IMR-90 (cell line): ENCODE results near the gene ANKRD33B. TPM values are rescaled to one million over a fixed set of nuclear protein-coding genes. Genes with fewer than 3 reads are reported as not detected.

Experiments used
- ATAC-seq: fragments of 200-7000 bp; cut with Tn5 transposase; 2 replicates; pipeline ENCODE4 v1.9.1; 2020; ENCODE audit warnings: low read depth, mild to moderate bottlenecking, moderate library complexity
- BruUV-seq: library from RNA; stranded (reverse); fragments of 400-500 nt; replicated peaks from 2 replicates; lab custom pipeline; 2021; lab: Mats Ljungman, UMichigan
- CTCF ChIA-PET: fragments of 300-600 bp; formaldehyde crosslinking; extraction: SDS; loops from one replicate; lab custom pipeline; 2021; ENCODE audit warnings: antibody characterized with exemption; lab: Yijun Ruan, JAX
- POLR2A ChIA-PET: fragments of 300-600 bp; sonication (Branson Sonifier 250); formaldehyde crosslinking; loops from one replicate; lab custom pipeline; 2022; ENCODE audit warnings: antibody characterized with exemption; ENCODE audit not compliant: unreplicated experiment; lab: Charles Lee
- DNase-seq: peaks from one replicate; pipeline ENCODE4 v3.0.0; 2013
- H2AFZ ChIP-seq: replicated peaks from 2 replicates; pipeline ENCODE3; 2013; ENCODE audit warnings: low read length, mild to moderate bottlenecking; ENCODE audit not compliant: poor library complexity
- H2AK5ac ChIP-seq: 2 replicates; pipeline ENCODE4 v1.6.1; 2013; ENCODE audit warnings: low read depth, low read length, inconsistent platforms
- H2AK9ac ChIP-seq: replicated peaks from 2 replicates; pipeline ENCODE3; 2013; ENCODE audit warnings: mild to moderate bottlenecking, low read depth, low read length, moderate library complexity; ENCODE audit not compliant: poor library complexity
- H2BK120ac ChIP-seq: 2 replicates; pipeline ENCODE4 v1.6.1; 2013; ENCODE audit warnings: low read depth, low read length, inconsistent platforms
- H2BK15ac ChIP-seq: 3 replicates; pipeline ENCODE4 v1.6.1; 2013; ENCODE audit warnings: low read depth, low read length, inconsistent platforms
- H2BK20ac ChIP-seq: 2 replicates; pipeline ENCODE4 v1.6.1; 2013; ENCODE audit warnings: low read depth, mild to moderate bottlenecking, inconsistent platforms, low read length, moderate library complexity
- H2BK5ac ChIP-seq: 2 replicates; pipeline ENCODE4 v1.6.1; 2013; ENCODE audit warnings: mild to moderate bottlenecking, low read depth, low read length, inconsistent platforms; ENCODE audit not compliant: poor library complexity, severe bottlenecking
- H3K14ac ChIP-seq: replicated peaks from 2 replicates; pipeline ENCODE4 v1.6.1; 2013; ENCODE audit warnings: low read depth, low read length, inconsistent platforms
- H3K18ac ChIP-seq: 2 replicates; pipeline ENCODE4 v1.6.1; 2013; ENCODE audit warnings: low read depth, low read length, control low read depth
- H3K23ac ChIP-seq: 2 replicates; pipeline ENCODE4 v1.6.1; 2013; ENCODE audit warnings: low read depth, low read length, inconsistent platforms
- H3K27ac ChIP-seq: 2 replicates; pipeline ENCODE4 v1.5.1; 2013; ENCODE audit warnings: mild to moderate bottlenecking, control low read depth, low read length; ENCODE audit not compliant: insufficient read depth
- H3K27me3 ChIP-seq: 2 replicates; pipeline ENCODE4 v1.6.1; 2013; ENCODE audit warnings: low read length; ENCODE audit not compliant: control insufficient read depth, insufficient read depth
- H3K36me3 ChIP-seq: 2 replicates; pipeline ENCODE4 v1.6.1; 2013; ENCODE audit warnings: low read length, mixed read lengths; ENCODE audit not compliant: control insufficient read depth, insufficient read depth
- H3K4ac ChIP-seq: 2 replicates; pipeline ENCODE4 v1.6.1; 2013; ENCODE audit warnings: low read depth, low read length, inconsistent platforms
- H3K4me1 ChIP-seq: 2 replicates; pipeline ENCODE4 v1.6.1; 2013; ENCODE audit warnings: low read length, mixed read lengths; ENCODE audit not compliant: control insufficient read depth, insufficient read depth
- H3K4me2 ChIP-seq: 2 replicates; pipeline ENCODE4 v1.6.1; 2013; ENCODE audit warnings: low read depth, mild to moderate bottlenecking, control low read depth, low read length, moderate library complexity
- H3K4me3 ChIP-seq: 2 replicates; pipeline ENCODE4 v1.5.1; 2013; ENCODE audit warnings: low read depth, mild to moderate bottlenecking, control low read depth, low read length, moderate library complexity; ENCODE audit not compliant: insufficient read depth
- H3K56ac ChIP-seq: 2 replicates; pipeline ENCODE4 v1.6.1; 2013; ENCODE audit warnings: low read length, inconsistent platforms; ENCODE audit not compliant: insufficient read depth; ENCODE audit errors: extremely low read depth
- H3K79me1 ChIP-seq, 2 experiments: 2 replicates each; pipeline ENCODE4 v1.6.1; 2013; ENCODE audit warnings: low read length in 2 of 2, inconsistent platforms in 1 of 2, low read depth in 1 of 2
- H3K9ac ChIP-seq: 2 replicates; pipeline ENCODE4 v1.6.1; 2013; ENCODE audit warnings: low read depth, low read length, control low read depth
- H3K9me1 ChIP-seq: 2 replicates; pipeline ENCODE4 v1.6.1; 2013; ENCODE audit warnings: low read length, inconsistent platforms; ENCODE audit not compliant: insufficient read depth
- H3K9me3 ChIP-seq: 2 replicates; pipeline ENCODE4 v1.6.1; 2013; ENCODE audit warnings: low read length; ENCODE audit not compliant: control insufficient read depth, insufficient read depth
- H4K20me1 ChIP-seq: 2 replicates; pipeline ENCODE4 v1.6.1; 2013; ENCODE audit warnings: low read length, inconsistent platforms; ENCODE audit not compliant: insufficient read depth
- H4K5ac ChIP-seq: 2 replicates; pipeline ENCODE4 v1.6.1; 2013; ENCODE audit warnings: mild to moderate bottlenecking, low read depth, low read length, control low read depth
- H4K8ac ChIP-seq, 2 experiments: 2 replicates each; pipeline ENCODE4 v1.6.1; 2013; ENCODE audit warnings: low read depth in 2 of 2, low read length in 2 of 2, control low read depth in 1 of 2, inconsistent platforms in 1 of 2
- H4K91ac ChIP-seq: 2 replicates; pipeline ENCODE4 v1.6.1; 2013; ENCODE audit warnings: low read depth, low read length, inconsistent platforms; ENCODE audit not compliant: insufficient read depth
- FOS ChIP-seq: fragments of 150-350 bp; IDR thresholded peaks from 2 replicates; pipeline ENCODE4 v1.6.1; 2016; ENCODE audit warnings: low read depth, low read length
- MAFK ChIP-seq: IDR thresholded peaks from 2 replicates; pipeline ENCODE4 v1.6.1; 2012; ENCODE audit warnings: low read depth, low read length, improper control_type of control experiment
- MAZ ChIP-seq: IDR thresholded peaks from 2 replicates; pipeline ENCODE4 v1.6.1; 2012; ENCODE audit warnings: low read depth, mild to moderate bottlenecking, low read length, improper control_type of control experiment, moderate library complexity, borderline replicate concordance
- MXI1 ChIP-seq: IDR thresholded peaks from 2 replicates; pipeline ENCODE4 v1.6.1; 2012; ENCODE audit warnings: low read depth, mild to moderate bottlenecking, low read length, moderate library complexity, borderline replicate concordance
- RAD21 ChIP-seq: IDR thresholded peaks from 2 replicates; pipeline ENCODE4 v1.6.1; 2012; ENCODE audit warnings: low read length, improper control_type of control experiment
- RCOR1 ChIP-seq: IDR thresholded peaks from 2 replicates; pipeline ENCODE4 v1.6.1; 2012; ENCODE audit warnings: mild to moderate bottlenecking, low read length, improper control_type of control experiment; ENCODE audit not compliant: insufficient replicate concordance
- SMC3 ChIP-seq: fragments of 150-350 bp; IDR thresholded peaks from 2 replicates; pipeline ENCODE4 v1.6.1; 2016; ENCODE audit warnings: low read depth, mild to moderate bottlenecking, antibody characterized with exemption, low read length, moderate library complexity
- WGBS, 2 experiments: methylation state at CpG; one replicate each; pipeline versions ENCODE4 v1.1.5 to v1.1.7; 2013; ENCODE audit warnings: missing lambda C conversion rate in 2 of 2; ENCODE audit not compliant: insufficient read length in 1 of 2; ENCODE audit errors: extremely low coverage in 2 of 2; 5-methylcytosine and 5-hydroxymethylcytosine counted together
- dilution Hi-C: fragments of 300-500 bp; cut with HindIII; formaldehyde crosslinking; loops from one replicate; pipeline ENCODE4 v1.14.3; 2018; ENCODE audit warnings: low sequenced_read_pairs; ENCODE audit not compliant: unreplicated experiment
- in situ Hi-C: fragments of 300-500 bp; cut with MboI; formaldehyde crosslinking; loops from 3 replicates; pipeline ENCODE4 v1.14.3; 2019; ENCODE audit warnings: low sequenced_read_pairs, inconsistent platforms, mixed read lengths
- intact Hi-C: fragments of 100-400 bp; cut with micrococcal nuclease; formaldehyde crosslinking; loops from 2 replicates; pipeline ENCODE4 v1.10.0; 2022
- polyA plus RNA-seq, 3 experiments: library from polyadenylated mRNA; depleted of rRNA; stranded (reverse); fragments of >200 nt; gene quantifications; 2 replicates each; pipeline ENCODE4 v1.2.3, GENCODE V29; 2012; ENCODE audit warnings: low replicate concordance in 1 of 3
- total RNA-seq: library from RNA; depleted of rRNA; stranded (reverse); fragments of >200 nt; gene quantifications from 2 replicates; pipeline ENCODE4 v1.2.3, GENCODE V29; 2012
- TF ChIP-seq, protein P1 (sequence below): conservative IDR thresholded peaks from 2 replicates; pipeline ENCODE4 v1.5.1; 2012; ENCODE audit warnings: mild to moderate bottlenecking, low read depth, low read length, improper control_type of control experiment
- TF ChIP-seq, protein P2 (sequence below): fragments of 150-350 bp; IDR thresholded peaks from 2 replicates; pipeline ENCODE4 v1.6.1; 2016; ENCODE audit warnings: low read depth, mild to moderate bottlenecking, low read length, moderate library complexity, borderline replicate concordance

ANKRD33B gene
- total and polyA plus RNA-seq, 2 of the 4 experiments (the other 2 are of a cell fraction) = 2.5 to 3.3 TPM

DNA sequence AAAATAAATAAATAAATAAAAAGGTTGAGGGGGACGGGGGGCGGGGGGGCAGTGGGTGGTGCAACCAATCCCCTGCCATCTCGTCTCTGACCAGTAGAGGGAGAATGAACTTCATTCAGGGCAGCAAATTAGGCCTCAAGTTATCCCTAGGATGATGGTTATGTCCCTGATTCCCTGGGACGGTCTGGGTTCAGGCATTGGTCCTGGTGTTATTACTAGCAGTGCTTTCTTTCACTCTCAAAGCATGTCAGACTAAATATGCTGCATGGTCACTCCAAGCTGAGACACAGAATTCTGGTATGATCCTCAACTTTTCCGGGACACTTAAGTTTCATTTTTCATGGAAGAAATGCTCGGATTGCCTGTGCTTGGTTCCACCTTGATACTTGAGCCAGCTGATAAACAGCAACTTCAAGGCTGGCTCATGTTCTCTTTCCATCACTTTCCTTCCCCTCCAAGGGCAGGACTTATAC lies 137.7 kb downstream of the ANKRD33B start:
- Histone ChIP-seq H2BK15ac (peak overlapping the region; percentile 45; the same call in 1 of the 3 replicates), H3K9me3 (no peaks in the 10 kb centered on the region), H3K56ac (peak overlapping the region; percentile 40), H3K36me3 (peaks cover 5% of the 10 kb centered on the region), H4K91ac (peak overlapping the region; percentile 77), H3K14ac (peak overlapping the region; percentile 69), H3K27ac (peak overlapping the region; percentile 44), H4K20me1 (peaks cover 20% of the 10 kb centered on the region), H2BK120ac (peak overlapping the region; percentile 75), H2BK5ac (peak overlapping the region; percentile 85), H2AFZ (no peak overlapping the region), H3K27me3 (no peaks in the 10 kb centered on the region), H3K4me1 (peaks cover 28% of the 10 kb centered on the region), H4K5ac (peak overlapping the region; percentile 22; the same call in 1 of the 2 replicates), H3K4me3 (no peak overlapping the region), H2AK9ac (peak overlapping the region; percentile 33), H3K9ac (no peak overlapping the region; the same call in 1 of the 2 replicates), H2AK5ac (peak overlapping the region; percentile 69), H3K18ac (peak overlapping the region; percentile 68; the same call in 1 of the 2 replicates), H3K4ac (peak overlapping the region; percentile 70), H4K8ac (peak overlapping the region; percentile 1 to 61; a peak in 2 of 4 replicates), H3K9me1 (peaks cover 45% of the 10 kb centered on the region), H3K79me1 (peaks cover 35 to 93% of the 10 kb centered on the region in 2 experiments), H2BK20ac (peak overlapping the region; percentile 76), H3K23ac (peak overlapping the region; percentile 32), H3K4me2 (peak overlapping the region; percentile 8; the same call in 1 of the 2 replicates)
- TF ChIP-seq, protein P1, sequence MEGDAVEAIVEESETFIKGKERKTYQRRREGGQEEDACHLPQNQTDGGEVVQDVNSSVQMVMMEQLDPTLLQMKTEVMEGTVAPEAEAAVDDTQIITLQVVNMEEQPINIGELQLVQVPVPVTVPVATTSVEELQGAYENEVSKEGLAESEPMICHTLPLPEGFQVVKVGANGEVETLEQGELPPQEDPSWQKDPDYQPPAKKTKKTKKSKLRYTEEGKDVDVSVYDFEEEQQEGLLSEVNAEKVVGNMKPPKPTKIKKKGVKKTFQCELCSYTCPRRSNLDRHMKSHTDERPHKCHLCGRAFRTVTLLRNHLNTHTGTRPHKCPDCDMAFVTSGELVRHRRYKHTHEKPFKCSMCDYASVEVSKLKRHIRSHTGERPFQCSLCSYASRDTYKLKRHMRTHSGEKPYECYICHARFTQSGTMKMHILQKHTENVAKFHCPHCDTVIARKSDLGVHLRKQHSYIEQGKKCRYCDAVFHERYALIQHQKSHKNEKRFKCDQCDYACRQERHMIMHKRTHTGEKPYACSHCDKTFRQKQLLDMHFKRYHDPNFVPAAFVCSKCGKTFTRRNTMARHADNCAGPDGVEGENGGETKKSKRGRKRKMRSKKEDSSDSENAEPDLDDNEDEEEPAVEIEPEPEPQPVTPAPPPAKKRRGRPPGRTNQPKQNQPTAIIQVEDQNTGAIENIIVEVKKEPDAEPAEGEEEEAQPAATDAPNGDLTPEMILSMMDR = peak; percentile 50
- TF ChIP-seq FOS = no peak
- no peak for TF ChIP-seq MAFK
- TF ChIP-seq, protein P2, sequence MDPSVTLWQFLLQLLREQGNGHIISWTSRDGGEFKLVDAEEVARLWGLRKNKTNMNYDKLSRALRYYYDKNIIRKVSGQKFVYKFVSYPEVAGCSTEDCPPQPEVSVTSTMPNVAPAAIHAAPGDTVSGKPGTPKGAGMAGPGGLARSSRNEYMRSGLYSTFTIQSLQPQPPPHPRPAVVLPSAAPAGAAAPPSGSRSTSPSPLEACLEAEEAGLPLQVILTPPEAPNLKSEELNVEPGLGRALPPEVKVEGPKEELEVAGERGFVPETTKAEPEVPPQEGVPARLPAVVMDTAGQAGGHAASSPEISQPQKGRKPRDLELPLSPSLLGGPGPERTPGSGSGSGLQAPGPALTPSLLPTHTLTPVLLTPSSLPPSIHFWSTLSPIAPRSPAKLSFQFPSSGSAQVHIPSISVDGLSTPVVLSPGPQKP = no peak
- peak; percentile 45 for TF ChIP-seq SMC3
- TF ChIP-seq RCOR1 = no peak
- peak; percentile 64 for TF ChIP-seq RAD21
- no peak for TF ChIP-seq MAZ
- no peak for TF ChIP-seq MXI1
- peak; percentile 71 for DNase-seq
- ChIA-PET POLR2A (no interaction called here), CTCF (interaction anchor here (0.7 to 1.5 kb wide), 10 partner anchors 8 to 247 kb away, joined by 3 to 5 read pairs (median 4); no protein-coding TSS in a partner anchor)
- dilution Hi-C loops = no loop called here
- WGBS, 2 experiments = 100% methylated on average over 2 of the region's 6 CpGs; no CpG with 5 or more reads in 1 of the 2 experiments
- ATAC-seq = peak; percentile 57
- BruUV-seq = no TSS peak
- in situ Hi-C loops = loop anchor here (10.0 kb wide), 1 partner anchor 133 kb away; no protein-coding TSS in a partner anchor
- intact Hi-C loops = loop anchor here (1.0 to 5.0 kb wide), 3 partner anchors 59 to 201 kb away; partner anchors contain the start of gene DAP
